Thoracic aorta (tissue), 2 donors: ENCODE data around the gene KIZ. TPM values are rescaled to one million over a fixed set of nuclear protein-coding genes. Genes with fewer than 3 reads are reported as not detected.
"Not testable (repeated sequence)": the region's sequence is repeated elsewhere in the genome, so short reads cannot be mapped to it uniquely, and the experiment has no call there.

Experiments
- ATAC-seq: fragments of 150-250 bp; one replicate; pipeline ENCODE4 v1.8.0; 2017; ENCODE audit warnings: low read depth; ENCODE audit not compliant: insufficient number of reproducible peaks, low FRiP score
- DNase-seq: peaks from one replicate; pipeline ENCODE4 v3.0.0-alpha.2; 2020; ENCODE audit warnings: low spot score
- H3K27ac ChIP-seq, 2 donors: fragments of 200-600 bp; sonication (generic); 1 replicate in 1 of 2; 2 replicates in 1 of 2; pipeline ENCODE4 v1.5.1; 2016; ENCODE audit warnings: mild to moderate bottlenecking in 2 of 2, moderate library complexity in 2 of 2
- H3K27me3 ChIP-seq: fragments of 200-600 bp; sonication (generic); replicated peaks from 2 replicates; pipeline ENCODE4 v1.6.0; 2016; ENCODE audit warnings: mild to moderate bottlenecking; ENCODE audit not compliant: insufficient read depth
- H3K36me3 ChIP-seq: fragments of 200-600 bp; sonication (generic); one replicate; pipeline ENCODE4 v1.5.1; 2016
- H3K4me1 ChIP-seq, 2 donors: fragments of 200-600 bp; sonication (generic); 1 replicate in 1 of 2; 2 replicates in 1 of 2; pipeline versions ENCODE4 v1.5.1 to v1.6.0; 2016; ENCODE audit warnings: low read depth in 2 of 2, mild to moderate bottlenecking in 1 of 2; ENCODE audit not compliant: control insufficient read depth in 1 of 2
- H3K4me3 ChIP-seq: fragments of 200-600 bp; sonication (generic); 2 replicates; pipeline ENCODE4 v1.5.1; 2016; ENCODE audit warnings: mild to moderate bottlenecking
- H3K9me3 ChIP-seq: fragments of 200-600 bp; sonication (generic); 2 replicates; pipeline ENCODE4 v1.5.1; 2016
- CTCF ChIP-seq: fragments of 200-600 bp; sonication (generic); IDR thresholded peaks from one replicate; pipeline ENCODE4 v1.5.1; 2019; ENCODE audit warnings: antibody characterized with exemption
- total RNA-seq, 2 donors: library from RNA; depleted of rRNA; stranded (reverse); fragments of >200 nt; gene quantifications; one replicate each; pipeline versions ENCODE4 v1.1.0 to v1.2.3, GENCODE V29; 2016

Gene KIZ
- total RNA-seq, 2 donors from 2014 or later: 14.4 to 67.3 TPM

- H3K27me3 ChIP-seq: no peaks in the 10 kb centered on the region
- TF ChIP-seq CTCF: no peak
- H3K4me3 ChIP-seq: no peak overlapping the region
- no peaks in the 10 kb centered on the region for H3K9me3 ChIP-seq
- H3K27ac ChIP-seq: no peak overlapping the region
- H3K36me3 ChIP-seq: peaks cover 7% of the 10 kb centered on the region
- DNase-seq: no peak
- ATAC-seq: no peak
- no peaks in the 10 kb centered on the region for H3K4me1 ChIP-seq
These were observed 41.4 kb downstream of the KIZ start for GRCh38 chr20:21167261-21167660.

GRCh38 chr20:21168061-21168460 is 42.2 kb downstream of the KIZ start:
- not testable (repeated sequence) for H3K9me3 ChIP-seq, H3K4me1 ChIP-seq, ATAC-seq, H3K27ac ChIP-seq, DNase-seq, H3K36me3 ChIP-seq, H3K27me3 ChIP-seq, H3K4me3 ChIP-seq

GRCh38 chr20:21172626-21173025 is 46.7 kb downstream of the KIZ start:
- no peak overlapping the region for H3K4me3 ChIP-seq
- TF ChIP-seq CTCF: no peak
- no peaks in the 10 kb centered on the region for H3K4me1 ChIP-seq
- no peaks in the 10 kb centered on the region for H3K27me3 ChIP-seq
- H3K27ac ChIP-seq: no peak overlapping the region
- ATAC-seq (no peak), DNase-seq (no peak)
- H3K9me3 ChIP-seq: peaks cover 3% of the 10 kb centered on the region
- H3K36me3 ChIP-seq: no peaks in the 10 kb centered on the region

GRCh38 chr20:21173485-21173884 is 47.6 kb downstream of the KIZ start:
- H3K4me1 ChIP-seq: no peaks in the 10 kb centered on the region
- DNase-seq (no peak), ATAC-seq (no peak)
- H3K27me3 ChIP-seq: no peaks in the 10 kb centered on the region
- H3K27ac ChIP-seq: no peak overlapping the region
- no peak overlapping the region for H3K4me3 ChIP-seq
- TF ChIP-seq CTCF: no peak
- no peaks in the 10 kb centered on the region for H3K36me3 ChIP-seq
- peaks cover 6% of the 10 kb centered on the region for H3K9me3 ChIP-seq

GRCh38 chr20:21174516-21175239 is 48.8 kb downstream of the KIZ start:
- H3K4me1 ChIP-seq: no peaks in the 10 kb centered on the region
- DNase-seq (no peak), ATAC-seq (no peak)
- H3K27ac ChIP-seq: no peak overlapping the region
- H3K27me3 ChIP-seq: no peaks in the 10 kb centered on the region
- no peak for TF ChIP-seq CTCF
- H3K36me3 ChIP-seq: no peaks in the 10 kb centered on the region
- H3K9me3 ChIP-seq: peaks cover 6% of the 10 kb centered on the region
- H3K4me3 ChIP-seq: no peak overlapping the region

- no peaks in the 10 kb centered on the region for H3K27me3 ChIP-seq
- no peaks in the 10 kb centered on the region for H3K4me1 ChIP-seq
- peaks cover 6% of the 10 kb centered on the region for H3K9me3 ChIP-seq
- H3K27ac ChIP-seq: no peak overlapping the region
- H3K36me3 ChIP-seq: no peaks in the 10 kb centered on the region
- no peak for ATAC-seq
- H3K4me3 ChIP-seq: no peak overlapping the region
- DNase-seq: no peak
- TF ChIP-seq CTCF: no peak
These were observed 49.6 kb downstream of the KIZ start for GRCh38 chr20:21175433-21175832.
